ENCODE data around the gene METTL1. TPM values are rescaled to one million over a fixed set of nuclear protein-coding genes. Genes with fewer than 3 reads are reported as not detected.

Gene METTL1
- total and polyA plus RNA-seq, 9 donors, result 5.7 to 48.6 (median 26.4) TPM

GRCh38 chr12:57740656-57741412 is 31.1 kb downstream of the METTL1 start:
- intact Hi-C loops (cut with DNase I), result no loop called here
- WGBS, 3 donors, result 64 to 78% (median 70%) methylated on average over 5 of the region's 5 CpGs
- peaks cover 12% of the 10 kb centered on the region for H3K4me1 ChIP-seq (ENCODE audit: insufficient read depth)

GRCh38 chr12:57739914-57740538 is 31.9 kb downstream of the METTL1 start:
- Histone ChIP-seq H3K27me3 (peaks cover 7% of the 10 kb centered on the region), H3K4me3 (no peak overlapping the region), H3K9me3 (no peaks in the 10 kb centered on the region), H3K4me1 (ENCODE audit: insufficient read depth) (peaks cover 9% of the 10 kb centered on the region), H3K27ac (no peak overlapping the region), H3K36me3 (no peaks in the 10 kb centered on the region)
- intact Hi-C loops (cut with DNase I), result no loop called here
- no peak for DNase-seq
- TF ChIP-seq CTCF (IDR thresholded peaks at IDR 0.05), result no peak
- TF ChIP-seq POLR2A (IDR thresholded peaks at IDR 0.05), result no peak
- no peak for TF ChIP-seq EP300 (IDR thresholded peaks at IDR 0.05)
- 26 to 31% (median 30%) methylated on average over 10 of the region's 10 CpGs for WGBS, 3 donors

More at GRCh38 chr12:57740656-57741412, 31.1 kb downstream of the METTL1 start:
- no peak for DNase-seq
- Histone ChIP-seq H3K9me3 (no peaks in the 10 kb centered on the region), H3K27me3 (peaks cover 7% of the 10 kb centered on the region), H3K4me3 (no peak overlapping the region), H3K27ac (no peak overlapping the region), H3K36me3 (no peaks in the 10 kb centered on the region)
- TF ChIP-seq EP300 (IDR thresholded peaks at IDR 0.05) (no peak), CTCF (IDR thresholded peaks at IDR 0.05) (no peak), POLR2A (IDR thresholded peaks at IDR 0.05) (no peak)

- DNase-seq, result no peak
- H3K4me1 ChIP-seq (ENCODE audit: insufficient read depth), result peaks cover 9% of the 10 kb centered on the region
- H3K9me3 ChIP-seq, result no peaks in the 10 kb centered on the region
- H3K27me3 ChIP-seq, result peaks cover 7% of the 10 kb centered on the region
- no peak overlapping the region for H3K4me3 ChIP-seq
- H3K27ac ChIP-seq, result no peak overlapping the region
- 11 to 21% (median 16%) methylated on average over 7 of the region's 7 CpGs for WGBS, 3 donors
- TF ChIP-seq EP300 (IDR thresholded peaks at IDR 0.05), result no peak
- no peak for TF ChIP-seq POLR2A (IDR thresholded peaks at IDR 0.05)
- no peak for TF ChIP-seq CTCF (IDR thresholded peaks at IDR 0.05)
- intact Hi-C loops (cut with DNase I), result no loop called here
- H3K36me3 ChIP-seq, result no peaks in the 10 kb centered on the region
These were observed 32.5 kb downstream of the METTL1 start for GRCh38 chr12:57739387-57739786.

GRCh38 chr12:57738661-57739237 is 33.2 kb downstream of the METTL1 start, which contains the start of gene AGAP2:
Gene AGAP2 (minus strand): TSS chr12:57738742. CDS start chr12:57738246, 496 bp downstream.
- Histone ChIP-seq H3K9me3 (no peaks in the 10 kb centered on the region), H3K4me3 (peak within 1 kb of the TSS; percentile 2), H3K27me3 (peaks cover 7% of the 10 kb centered on the region), H3K27ac (no peak within 1 kb of the TSS), H3K4me1 (ENCODE audit: insufficient read depth) (peaks cover 5% of the 10 kb centered on the region), H3K36me3 (no peaks in the 10 kb centered on the region)
- TF ChIP-seq POLR2A (IDR thresholded peaks at IDR 0.05) (no peak), CTCF (IDR thresholded peaks at IDR 0.05) (no peak), EP300 (IDR thresholded peaks at IDR 0.05) (no peak)
- intact Hi-C loops (cut with DNase I), result no loop called here
- DNase-seq, result no peak
- WGBS, 3 donors, result 1 to 4% (median 3%) methylated on average over 33 to 36 of the region's 36 CpGs

Measured in ovary (tissue), 9 donors.